CD4-positive, alpha-beta memory T cell (primary cell): ENCODE measurements around the gene KRCC1. TPM values are rescaled to one million over a fixed set of nuclear protein-coding genes. Genes with fewer than 3 reads are reported as not detected.
"Not testable (repeated sequence)": the region's sequence is repeated elsewhere in the genome, so short reads cannot be mapped to it uniquely, and the experiment has no call there.

Source experiments
- CTCF ChIA-PET: fragments of 350-600 bp; sonication (Branson Sonifier 250); formaldehyde crosslinking; loops from one replicate; lab custom pipeline; 2021; ENCODE audit warnings: inconsistent platforms; ENCODE audit not compliant: partially characterized antibody; lab: Charles Lee
- POLR2A ChIA-PET: fragments of 350-600 bp; sonication (Branson Sonifier 250); formaldehyde crosslinking; loops from one replicate; lab custom pipeline; 2021; ENCODE audit not compliant: partially characterized antibody; lab: Charles Lee
- DNase-seq, 5 donors: peaks; one replicate each; pipeline versions ENCODE4 v3.0.0 to v3.0.0-alpha.2; 2020 to 2022; ENCODE audit warnings: mixed read lengths in 1 of 5
- H3K27ac ChIP-seq: one replicate; pipeline ENCODE4 v1.7.0; 2013; ENCODE audit warnings: low read depth, low read length
- H3K27me3 ChIP-seq: 2 replicates; pipeline ENCODE4 v1.7.0; 2013; ENCODE audit warnings: mild to moderate bottlenecking, low read length, moderate library complexity; ENCODE audit not compliant: insufficient read depth
- H3K36me3 ChIP-seq: 2 replicates; pipeline ENCODE4 v1.7.0; 2013; ENCODE audit warnings: mild to moderate bottlenecking, low read length, moderate library complexity; ENCODE audit not compliant: insufficient read depth
- H3K4me1 ChIP-seq: 2 replicates; pipeline ENCODE4 v1.7.0; 2013; ENCODE audit warnings: mild to moderate bottlenecking, low read length, moderate library complexity; ENCODE audit not compliant: insufficient read depth
- H3K4me3 ChIP-seq, 2 donors: one replicate each; pipeline ENCODE4 v1.7.0; 2013; ENCODE audit warnings: low read length in 2 of 2, mild to moderate bottlenecking in 1 of 2
- H3K9me3 ChIP-seq, 2 donors: one replicate each; pipeline ENCODE4 v1.7.0; 2013; ENCODE audit warnings: low read length in 2 of 2, control low read depth in 1 of 2; ENCODE audit not compliant: control insufficient read depth in 1 of 2
- H3K27ac Mint-ChIP-seq, 7 donors: one replicate each; pipeline ENCODE4 v1.8.0; 2020 to 2021; ENCODE audit warnings: mixed read lengths in 7 of 7, mild to moderate bottlenecking in 6 of 7, inconsistent platforms in 3 of 7, moderate library complexity in 3 of 7
- H3K27me3 Mint-ChIP-seq, 2 donors: one replicate each; pipeline ENCODE4 v1.8.0; 2020 to 2021; ENCODE audit warnings: mixed read lengths in 2 of 2
- H3K36me3 Mint-ChIP-seq, 2 donors: one replicate each; pipeline ENCODE4 v1.8.0; 2020 to 2021; ENCODE audit warnings: mixed read lengths in 2 of 2, inconsistent platforms in 1 of 2, mild to moderate bottlenecking in 1 of 2
- H3K4me1 Mint-ChIP-seq, 4 donors: one replicate each; pipeline ENCODE4 v1.8.0; 2020 to 2021; ENCODE audit warnings: mixed read lengths in 4 of 4, mild to moderate bottlenecking in 1 of 4
- H3K4me3 Mint-ChIP-seq, 8 donors: one replicate each; pipeline ENCODE4 v1.8.0; 2020 to 2021; ENCODE audit warnings: mixed read lengths in 8 of 8, mild to moderate bottlenecking in 7 of 8, moderate library complexity in 6 of 8, inconsistent platforms in 3 of 8
- H3K9me3 Mint-ChIP-seq, 8 donors: one replicate each; pipeline ENCODE4 v1.8.0; 2020 to 2021; ENCODE audit warnings: mixed read lengths in 8 of 8, mild to moderate bottlenecking in 5 of 8, inconsistent platforms in 3 of 8, moderate library complexity in 1 of 8
- intact Hi-C: fragments of 100-400 bp; cut with micrococcal nuclease; formaldehyde crosslinking; loops from one replicate; pipeline ENCODE4 v1.15.1; 2023
- polyA plus RNA-seq, 2 donors: library from polyadenylated mRNA; unstranded; fragments of 300-500 nt; fragmentation: Illumina TruSeq; gene quantifications; one replicate each; pipeline ENCODE4 v1.2.3, GENCODE V29; 2021
- total RNA-seq, 2 experiments: library from RNA; stranded (reverse); gene quantifications; one replicate each; pipeline ENCODE4 v1.2.3, GENCODE V29; 2021

The KRCC1 gene
- total and polyA plus RNA-seq, 4 experiments from 2014 or later, result 32.3 to 40.1 (median 36.5) TPM

GRCh38 chr2:88018909-88019308 lies 36.7 kb downstream of the KRCC1 start:
- Histone ChIP-seq H3K27me3 (no peaks in the 10 kb centered on the region), H3K4me3 (no peak overlapping the region), H3K9me3 (no peaks in the 10 kb centered on the region), H3K27ac (no peak overlapping the region), H3K4me1 (peaks cover 12% of the 10 kb centered on the region), H3K36me3 (no peaks in the 10 kb centered on the region)
- no peak for DNase-seq
- ChIA-PET POLR2A (no interaction called here), CTCF (no interaction called here)
- peaks cover 0 to 6% of the 10 kb centered on the region in 2 donors for H3K36me3 Mint-ChIP-seq
- H3K27me3 Mint-ChIP-seq, result no peaks in the 10 kb centered on the region
- intact Hi-C loops, result no loop called here
- peak overlapping the region in 1 of 7 donors; percentile 11 for H3K27ac Mint-ChIP-seq
- no peak overlapping the region for H3K4me3 Mint-ChIP-seq
- H3K4me1 Mint-ChIP-seq, result peaks cover 13 to 26% (median 19%) of the 10 kb centered on the region in 4 donors
- no peaks in the 10 kb centered on the region for H3K9me3 Mint-ChIP-seq

- H3K27ac Mint-ChIP-seq, result peak overlapping the region in 2 of 7 donors; percentile 85 to 99
- H3K27me3 ChIP-seq, intact Hi-C loops, H3K9me3 ChIP-seq, H3K36me3 ChIP-seq, H3K4me3 ChIP-seq, CTCF ChIA-PET, DNase-seq, H3K36me3 Mint-ChIP-seq, H3K27me3 Mint-ChIP-seq, H3K9me3 Mint-ChIP-seq, H3K27ac ChIP-seq: not testable (repeated sequence)
- peaks cover 13 to 26% (median 19%) of the 10 kb centered on the region in 4 donors for H3K4me1 Mint-ChIP-seq
- POLR2A ChIA-PET, result interaction anchor here (1.1 kb wide), 1 partner anchor 8 kb away, joined by 3 read pairs; no protein-coding TSS in a partner anchor
- peaks cover 12% of the 10 kb centered on the region for H3K4me1 ChIP-seq
- peak overlapping the region in 5 of 8 donors; percentile 97 to 100 (median 99) for H3K4me3 Mint-ChIP-seq
Observed at GRCh38 chr2:88018077-88018805, 37.3 kb downstream of the KRCC1 start.

GRCh38 chr2:88017780-88018038 lies 37.9 kb downstream of the KRCC1 start:
- Mint-ChIP-seq H3K4me3 (peak overlapping the region; percentile 97 to 100 (median 98)), H3K4me1 (peaks cover 13 to 26% (median 19%) of the 10 kb centered on the region in 4 donors), H3K27ac (peak overlapping the region in 4 of 7 donors; percentile 39 to 99 (median 82))
- H3K27me3 Mint-ChIP-seq, DNase-seq, H3K27ac ChIP-seq, H3K36me3 Mint-ChIP-seq, H3K36me3 ChIP-seq, H3K27me3 ChIP-seq, H3K9me3 ChIP-seq, H3K4me3 ChIP-seq, H3K9me3 Mint-ChIP-seq, CTCF ChIA-PET: not testable (repeated sequence)
- peaks cover 12% of the 10 kb centered on the region for H3K4me1 ChIP-seq
- POLR2A ChIA-PET, result interaction anchor here (1.1 kb wide), 1 partner anchor 8 kb away, joined by 3 read pairs; no protein-coding TSS in a partner anchor
- intact Hi-C loops, result loop anchor here (1.0 kb wide), 1 partner anchor 38 kb away; the partner anchor contains the start of gene KRCC1

- Mint-ChIP-seq H3K4me1 (peaks cover 13 to 26% (median 19%) of the 10 kb centered on the region in 4 donors), H3K4me3 (peak overlapping the region; percentile 97 to 100 (median 98)), H3K27me3 (no peaks in the 10 kb centered on the region), H3K27ac (peak overlapping the region; percentile 99 to 100 (median 99)), H3K36me3 (peaks cover 0 to 6% of the 10 kb centered on the region in 2 donors), H3K9me3 (no peaks in the 10 kb centered on the region)
- DNase-seq, result peak in 2 of 5 donors; percentile 69 to 81
- POLR2A ChIA-PET, result interaction anchor here (1.0 to 2.5 kb wide), 7 partner anchors 9 to 611 kb away, joined by 3 to 8 read pairs (median 4); partner anchors contain the start of gene THNSL2
- H3K4me1 ChIP-seq, result peaks cover 12% of the 10 kb centered on the region
- intact Hi-C loops, result loop anchor here (1.0 kb wide), 1 partner anchor 38 kb away; the partner anchor contains the start of gene KRCC1
- no peaks in the 10 kb centered on the region for H3K27me3 ChIP-seq
- no peaks in the 10 kb centered on the region for H3K9me3 ChIP-seq
- CTCF ChIA-PET, result interaction anchor here (1.1 kb wide), 1 partner anchor 15 kb away, joined by 5 read pairs; no protein-coding TSS in a partner anchor
- peak overlapping the region; percentile 88 to 97 for H3K4me3 ChIP-seq
- no peaks in the 10 kb centered on the region for H3K36me3 ChIP-seq
- H3K27ac ChIP-seq, result peak overlapping the region; percentile 87
Observed at GRCh38 chr2:88016960-88017779, 38.4 kb downstream of the KRCC1 start.

- Mint-ChIP-seq H3K27ac (peak within 1 kb of the TSS; percentile 99 to 100 (median 99)), H3K4me3 (peak within 1 kb of the TSS; percentile 97 to 100 (median 98)), H3K27me3 (no peaks in the 10 kb centered on the region), H3K4me1 (peaks cover 13 to 26% (median 19%) of the 10 kb centered on the region in 4 donors), H3K36me3 (peaks cover 0 to 6% of the 10 kb centered on the region in 2 donors), H3K9me3 (no peaks in the 10 kb centered on the region)
- Histone ChIP-seq H3K4me1 (peaks cover 12% of the 10 kb centered on the region), H3K27ac (peak within 1 kb of the TSS; percentile 87), H3K4me3 (peak within 1 kb of the TSS; percentile 88 to 97), H3K27me3 (no peaks in the 10 kb centered on the region), H3K36me3 (no peaks in the 10 kb centered on the region), H3K9me3 (no peaks in the 10 kb centered on the region)
- peak; percentile 79 to 90 (median 85) for DNase-seq
- ChIA-PET CTCF (interaction anchor here (1.1 to 1.4 kb wide), 2 partner anchors 15 to 44 kb away, joined by 4 to 5 read pairs; no protein-coding TSS in a partner anchor), POLR2A (interaction anchor here (1.0 to 2.5 kb wide), 6 partner anchors 15 to 612 kb away, joined by 3 to 8 read pairs (median 6); partner anchors contain the start of gene THNSL2)
- intact Hi-C loops, result no loop called here
Observed at GRCh38 chr2:88016086-88016959, 39.3 kb downstream of the KRCC1 start, which contains the start of gene RNU2-63P. Gene RNU2-63P, minus strand, starts transcription at chr2:88016547.

GRCh38 chr2:88011011-88011410 lies 44.6 kb downstream of the KRCC1 start:
- Mint-ChIP-seq H3K9me3 (no peaks in the 10 kb centered on the region), H3K4me1 (peaks cover 3 to 10% (median 5%) of the 10 kb centered on the region in 4 donors), H3K27ac (no peak overlapping the region), H3K27me3 (no peaks in the 10 kb centered on the region), H3K36me3 (no peaks in the 10 kb centered on the region), H3K4me3 (no peak overlapping the region)
- Histone ChIP-seq H3K27ac (no peak overlapping the region), H3K4me1 (peaks cover 3% of the 10 kb centered on the region), H3K27me3 (no peaks in the 10 kb centered on the region), H3K36me3 (no peaks in the 10 kb centered on the region), H3K9me3 (no peaks in the 10 kb centered on the region), H3K4me3 (no peak overlapping the region)
- ChIA-PET POLR2A (no interaction called here), CTCF (interaction anchor here (1.4 to 1.7 kb wide), 2 partner anchors 9 to 13 kb away, joined by 4 to 6 read pairs; no protein-coding TSS in a partner anchor)
- intact Hi-C loops, result no loop called here
- no peak for DNase-seq
